Measurements from ENCODE around the gene ALKBH5.

DNA sequence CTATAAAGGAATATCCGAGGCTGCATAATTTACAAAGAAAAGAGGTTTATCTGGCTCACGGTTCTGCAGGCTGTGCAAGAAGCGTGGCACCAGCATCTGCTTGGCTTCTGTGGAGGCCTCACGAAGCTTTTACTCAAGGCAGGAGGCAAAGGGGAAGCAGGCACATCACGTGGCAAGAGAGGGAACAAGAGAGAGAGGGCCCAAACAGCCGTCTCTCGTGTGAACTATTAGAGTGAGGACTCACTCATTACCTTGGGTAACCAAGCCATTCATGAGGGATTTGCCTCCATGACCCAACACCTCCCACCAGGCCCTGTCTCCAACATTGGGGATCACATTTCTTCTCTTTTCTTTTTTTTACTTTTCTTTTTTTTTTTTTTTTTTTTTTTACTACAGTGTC is 7.5 kb upstream of the ALKBH5 start:
- TF ChIP-seq GATA2 (IDR thresholded peaks at IDR 0.05; ENCODE audit: low read depth, low read length) (no peak), GATA3 (IDR thresholded peaks at IDR 0.05; ENCODE audit: low read depth, low read length) (no peak)

Measured in SH-SY5Y (cell line).